NB4 (cell line): Measurements from ENCODE around the gene MRPL23.

Experiments used
- DNase-seq: peaks from one replicate; pipeline ENCODE4 v3.0.0; 2010; ENCODE audit warnings: low read depth
- H3K4me3 ChIP-seq: one replicate; pipeline ENCODE4 v1.5.1; 2011; ENCODE audit warnings: mild to moderate bottlenecking, low read depth, low read length, moderate library complexity
- MYC ChIP-seq: IDR thresholded peaks from 2 replicates; pipeline ENCODE4 v1.6.1; 2011; ENCODE audit warnings: low read depth, low read length
- POLR2A ChIP-seq: IDR thresholded peaks from 2 replicates; pipeline ENCODE4 v1.6.1; 2011; ENCODE audit warnings: mild to moderate bottlenecking; ENCODE audit not compliant: insufficient read length; ENCODE audit errors: extremely low read depth
- TF ChIP-seq, protein P1 (sequence below): IDR thresholded peaks from one replicate; pipeline ENCODE4 v1.5.1; 2012; ENCODE audit warnings: low read depth, low read length
- TF ChIP-seq, protein P2 (sequence below): IDR thresholded peaks from 2 replicates; pipeline ENCODE4 v1.6.1; 2011; ENCODE audit warnings: low read depth, low read length

The MRPL23 gene

DNA sequence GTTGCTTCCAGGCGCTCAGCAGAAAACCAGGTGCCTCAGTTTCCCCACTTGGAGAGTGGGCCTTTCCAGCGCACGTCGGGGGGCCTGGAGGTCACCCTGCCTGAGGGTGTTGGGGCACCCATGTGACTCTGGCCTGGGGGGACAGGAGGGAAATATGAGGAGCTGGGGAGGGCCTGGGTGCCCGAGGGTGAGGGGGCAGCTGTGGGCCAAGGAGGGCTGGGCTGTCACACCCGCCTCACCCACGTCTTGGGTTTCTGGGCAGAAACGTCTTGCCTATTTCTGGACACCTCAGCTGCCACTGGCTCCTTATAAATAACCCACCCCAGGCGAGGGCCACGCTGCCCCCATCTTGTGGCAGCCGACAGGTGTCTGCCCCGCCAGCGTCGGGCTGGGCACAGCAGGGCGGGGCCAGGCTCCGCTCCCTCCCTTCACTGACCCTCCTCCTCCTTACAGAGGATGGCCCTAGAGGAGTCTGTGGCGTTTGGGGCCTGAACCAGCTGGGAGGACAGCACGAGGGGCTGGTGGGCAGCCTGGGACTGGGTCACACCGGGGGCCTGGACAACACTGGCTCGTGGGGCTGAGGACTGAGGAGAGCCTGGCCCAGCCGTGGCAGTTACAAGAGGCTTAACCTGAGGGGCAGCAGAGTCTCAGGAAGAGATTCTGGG lies 26.1 kb upstream of the MRPL23 start:
- DNase-seq: no peak
- no peak overlapping the region for H3K4me3 ChIP-seq
- no peak for TF ChIP-seq POLR2A

DNA sequence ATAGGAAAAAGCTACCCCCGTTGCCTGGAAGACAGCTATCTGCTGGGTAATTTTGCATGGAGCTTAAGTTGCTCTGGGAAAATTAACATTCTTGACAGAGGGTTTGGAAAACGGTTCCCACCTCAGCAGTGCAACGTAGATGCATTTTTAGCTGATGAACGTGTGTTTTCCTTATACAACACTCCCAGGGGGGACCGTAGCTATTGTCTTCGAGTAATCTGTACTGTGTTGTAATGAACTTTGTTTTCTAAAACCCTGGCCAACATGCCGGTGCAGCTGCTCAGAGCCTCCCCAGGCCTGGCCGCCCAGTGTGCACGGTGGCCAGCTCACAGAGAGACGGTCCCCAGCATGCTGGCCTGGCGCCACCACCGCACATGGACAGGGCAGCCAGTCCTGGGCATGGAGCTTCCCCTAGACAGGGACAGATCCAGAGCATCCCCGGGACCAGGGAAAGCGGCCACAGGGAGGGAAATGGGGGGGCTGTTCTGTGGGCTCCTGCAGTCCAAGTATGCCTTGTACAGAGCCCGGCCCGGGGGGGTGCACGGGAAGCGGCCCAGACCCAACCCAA lies 25.5 kb upstream of the MRPL23 start:
- H3K4me3 ChIP-seq: no peak overlapping the region
- DNase-seq: no peak
- no peak for TF ChIP-seq POLR2A
- TF ChIP-seq, protein P1, sequence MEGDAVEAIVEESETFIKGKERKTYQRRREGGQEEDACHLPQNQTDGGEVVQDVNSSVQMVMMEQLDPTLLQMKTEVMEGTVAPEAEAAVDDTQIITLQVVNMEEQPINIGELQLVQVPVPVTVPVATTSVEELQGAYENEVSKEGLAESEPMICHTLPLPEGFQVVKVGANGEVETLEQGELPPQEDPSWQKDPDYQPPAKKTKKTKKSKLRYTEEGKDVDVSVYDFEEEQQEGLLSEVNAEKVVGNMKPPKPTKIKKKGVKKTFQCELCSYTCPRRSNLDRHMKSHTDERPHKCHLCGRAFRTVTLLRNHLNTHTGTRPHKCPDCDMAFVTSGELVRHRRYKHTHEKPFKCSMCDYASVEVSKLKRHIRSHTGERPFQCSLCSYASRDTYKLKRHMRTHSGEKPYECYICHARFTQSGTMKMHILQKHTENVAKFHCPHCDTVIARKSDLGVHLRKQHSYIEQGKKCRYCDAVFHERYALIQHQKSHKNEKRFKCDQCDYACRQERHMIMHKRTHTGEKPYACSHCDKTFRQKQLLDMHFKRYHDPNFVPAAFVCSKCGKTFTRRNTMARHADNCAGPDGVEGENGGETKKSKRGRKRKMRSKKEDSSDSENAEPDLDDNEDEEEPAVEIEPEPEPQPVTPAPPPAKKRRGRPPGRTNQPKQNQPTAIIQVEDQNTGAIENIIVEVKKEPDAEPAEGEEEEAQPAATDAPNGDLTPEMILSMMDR: no peak
- TF ChIP-seq MYC: no peak

DNA sequence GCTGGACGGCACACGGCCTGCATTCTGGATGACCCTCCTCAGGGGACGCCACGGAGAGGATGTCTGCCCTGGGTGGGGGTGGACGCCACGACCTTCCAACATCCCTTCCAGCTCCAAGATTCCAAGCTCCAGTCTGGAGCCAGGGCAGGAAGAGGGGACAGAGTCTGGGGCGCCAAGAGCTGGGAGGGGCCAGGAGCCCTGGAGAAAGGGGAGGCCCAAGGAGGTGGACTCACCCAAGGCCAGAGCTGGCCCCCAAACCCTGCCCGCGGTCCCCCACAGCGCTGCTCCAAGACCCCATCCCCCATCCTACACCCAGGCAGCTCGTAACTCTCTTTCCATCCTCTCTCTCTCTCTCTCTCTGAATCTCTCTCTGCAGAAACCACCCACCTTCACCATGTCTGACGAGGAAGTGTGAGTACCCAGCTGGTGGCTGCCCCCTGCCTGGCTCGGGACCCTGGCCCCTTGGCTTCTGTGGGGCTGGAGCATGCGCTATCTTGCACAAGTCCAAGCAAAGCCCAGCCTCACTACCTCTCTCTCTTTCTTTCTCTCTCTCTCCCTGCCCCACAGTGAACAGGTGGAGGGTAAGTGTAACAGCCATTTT lies 24.6 kb upstream of the MRPL23 start:
- H3K4me3 ChIP-seq: no peak overlapping the region
- no peak for TF ChIP-seq POLR2A
- TF ChIP-seq, protein P2, sequence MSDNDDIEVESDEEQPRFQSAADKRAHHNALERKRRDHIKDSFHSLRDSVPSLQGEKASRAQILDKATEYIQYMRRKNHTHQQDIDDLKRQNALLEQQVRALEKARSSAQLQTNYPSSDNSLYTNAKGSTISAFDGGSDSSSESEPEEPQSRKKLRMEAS: 0 out of 2 replicates have a peak, but pooled peaks have one; percentile 12
- peak; percentile 34 for DNase-seq

DNA sequence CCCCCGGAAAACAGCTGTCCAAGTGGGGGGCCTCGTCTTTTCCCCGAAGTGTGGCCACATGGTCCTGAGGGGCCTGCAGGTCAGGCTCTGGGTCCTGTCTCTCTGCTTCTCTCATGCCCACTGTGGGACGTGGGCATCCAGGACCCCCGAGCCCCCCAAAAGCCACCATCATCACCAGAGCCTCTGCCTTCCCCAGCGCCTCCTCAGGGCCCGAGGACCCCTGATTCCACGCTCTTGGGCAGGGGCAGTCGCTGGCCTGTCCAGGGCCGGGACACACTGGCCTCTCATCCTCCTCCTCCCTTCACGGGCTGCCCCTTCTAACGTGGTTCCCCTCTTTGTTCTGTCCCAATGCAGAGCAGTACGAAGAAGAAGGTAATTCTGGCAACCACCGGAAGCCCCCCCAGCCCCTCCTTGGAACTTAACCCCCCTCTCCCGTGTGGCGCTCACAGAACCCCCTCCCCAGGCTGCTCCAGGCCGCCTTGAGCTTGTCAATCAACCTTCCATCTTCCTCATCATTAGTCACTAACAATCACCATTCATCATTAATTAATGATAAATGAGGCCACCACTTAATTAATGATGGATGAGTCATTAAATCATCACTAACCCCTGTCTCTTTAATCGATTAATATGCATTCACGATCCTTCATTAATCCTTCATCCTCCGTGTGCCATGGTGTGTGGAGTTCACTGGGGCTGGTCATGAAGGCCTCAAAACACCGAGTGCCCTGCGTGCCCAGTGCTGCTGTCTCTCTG lies 23.8 kb upstream of the MRPL23 start:
- TF ChIP-seq, protein P2: no peak
- TF ChIP-seq, protein P1: no peak
- TF ChIP-seq POLR2A: no peak
- no peak for TF ChIP-seq MYC

DNA sequence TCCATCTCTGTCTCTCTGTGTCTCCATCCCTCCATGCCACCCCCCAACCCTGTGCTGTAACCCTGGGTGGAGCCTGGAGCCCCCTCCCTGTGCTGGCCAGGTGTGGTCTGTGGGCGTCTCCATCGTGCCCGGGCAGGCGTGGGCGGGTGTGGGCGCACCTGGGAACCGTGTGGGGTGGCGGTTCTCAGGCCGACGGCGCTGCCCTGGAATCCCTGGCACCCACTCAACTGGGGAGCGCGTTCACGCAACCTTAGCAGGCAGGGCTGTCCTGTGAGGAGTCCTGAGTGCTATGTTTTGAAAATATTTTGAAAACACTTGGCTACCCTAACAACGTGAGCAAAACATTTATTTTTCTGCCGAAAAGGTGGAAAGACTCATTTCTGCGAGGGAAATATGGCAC lies 23.0 kb upstream of the MRPL23 start:
- no peak overlapping the region for H3K4me3 ChIP-seq
- TF ChIP-seq MYC (no peak), POLR2A (no peak)
- TF ChIP-seq, protein P2: no peak
- TF ChIP-seq, protein P1: no peak
- DNase-seq: no peak

More for the DNA sequence above, 23.8 kb upstream of the MRPL23 start:
- H3K4me3 ChIP-seq: no peak overlapping the region
- no peak for DNase-seq

DNA sequence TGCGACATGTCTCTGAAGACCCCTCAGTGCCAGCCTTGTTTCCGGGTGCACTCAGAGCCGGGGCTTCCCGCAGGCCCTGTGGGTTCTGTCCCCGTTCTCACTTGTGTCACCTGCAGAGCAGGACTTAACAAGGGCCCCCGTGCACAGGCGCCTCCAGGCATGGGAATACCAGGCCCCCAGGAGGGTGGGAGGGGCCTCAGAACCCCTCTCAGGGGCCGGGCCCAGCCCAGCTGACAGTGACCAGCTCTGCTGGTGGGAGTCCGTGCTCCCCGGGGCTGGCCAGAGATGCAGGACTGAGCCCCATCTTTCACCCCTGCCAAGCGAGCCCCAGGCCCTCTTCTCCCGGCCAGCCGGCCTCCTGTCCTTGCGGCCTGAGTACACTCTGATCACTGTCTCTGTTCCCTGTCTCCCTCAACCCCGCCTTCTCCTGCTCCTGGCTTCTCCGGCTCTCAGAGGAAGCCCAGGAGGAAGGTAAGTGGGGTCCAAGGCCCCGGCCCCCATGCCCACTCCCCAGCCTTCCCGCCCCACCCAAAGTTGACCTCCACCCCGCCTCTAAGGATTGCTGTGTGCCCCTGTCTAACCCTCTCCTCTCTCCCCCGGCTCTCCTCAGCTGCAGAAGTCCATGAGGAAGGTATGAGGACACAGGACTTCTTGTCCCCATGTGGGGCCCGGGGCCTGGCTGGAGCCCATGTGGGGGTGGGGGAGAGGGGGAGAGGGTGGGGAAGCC lies 22.3 kb upstream of the MRPL23 start:
- TF ChIP-seq POLR2A (no peak), MYC (no peak)
- TF ChIP-seq, protein P2: no peak
- TF ChIP-seq, protein P1: no peak
- DNase-seq: no peak

More for the DNA sequence above, 22.3 kb upstream of the MRPL23 start:
- no peak overlapping the region for H3K4me3 ChIP-seq
